Measurements from ENCODE around the gene NEB.
"Not testable (repeated sequence)": the region's sequence is repeated elsewhere in the genome, so short reads cannot be mapped to it uniquely, and the experiment has no call there.

The NEB gene

GRCh38 chr2:151707857-151708256 is 26.4 kb downstream of the NEB start:
- DNase-seq (ENCODE audit: low read depth, low spot score): no peak

GRCh38 chr2:151704480-151704961 is 29.8 kb downstream of the NEB start:
- not testable (repeated sequence) for DNase-seq (ENCODE audit: low read depth, low spot score)

- not testable (repeated sequence) for DNase-seq (ENCODE audit: low read depth, low spot score)
Measured at GRCh38 chr2:151698134-151698533, 36.1 kb downstream of the NEB start.

- DNase-seq (ENCODE audit: low read depth, low spot score): no peak
Measured at GRCh38 chr2:151695778-151696177, 38.5 kb downstream of the NEB start.

- no peak for DNase-seq (ENCODE audit: low read depth, low spot score)
Measured at GRCh38 chr2:151691631-151692030, 42.6 kb downstream of the NEB start.

GRCh38 chr2:151688719-151689118 is 45.6 kb downstream of the NEB start:
- no peak for DNase-seq (ENCODE audit: low read depth, low spot score)

- DNase-seq (ENCODE audit: low read depth, low spot score): no peak
Measured at GRCh38 chr2:151682459-151683003, 51.7 kb downstream of the NEB start.

GRCh38 chr2:151681051-151681450 is 53.2 kb downstream of the NEB start:
- no peak for DNase-seq (ENCODE audit: low read depth, low spot score)

GRCh38 chr2:151679994-151680393 is 54.3 kb downstream of the NEB start:
- no peak for DNase-seq (ENCODE audit: low read depth, low spot score)

GRCh38 chr2:151678849-151679248 is 55.4 kb downstream of the NEB start:
- no peak for DNase-seq (ENCODE audit: low read depth, low spot score)

GRCh38 chr2:151673016-151673415 is 61.3 kb downstream of the NEB start:
- DNase-seq (ENCODE audit: low read depth, low spot score): no peak

- DNase-seq (ENCODE audit: low read depth, low spot score): no peak
Measured at GRCh38 chr2:151672277-151672676, 62.0 kb downstream of the NEB start.

GRCh38 chr2:151670846-151671597 is 63.3 kb downstream of the NEB start:
- DNase-seq (ENCODE audit: low read depth, low spot score): no peak

GRCh38 chr2:151670346-151670745 is 63.9 kb downstream of the NEB start:
- DNase-seq (ENCODE audit: low read depth, low spot score): no peak

GRCh38 chr2:151669585-151670081 is 64.6 kb downstream of the NEB start:
- no peak for DNase-seq (ENCODE audit: low read depth, low spot score)

GRCh38 chr2:151668737-151669136 is 65.5 kb downstream of the NEB start:
- no peak for DNase-seq (ENCODE audit: low read depth, low spot score)

- no peak for DNase-seq (ENCODE audit: low read depth, low spot score)
Measured at GRCh38 chr2:151665959-151666358, 68.3 kb downstream of the NEB start.

- no peak for DNase-seq (ENCODE audit: low read depth, low spot score)
Measured at GRCh38 chr2:151664520-151664919, 69.8 kb downstream of the NEB start.

- no peak for DNase-seq (ENCODE audit: low read depth, low spot score)
Measured at GRCh38 chr2:151661625-151662024, 72.7 kb downstream of the NEB start.

- no peak for DNase-seq (ENCODE audit: low read depth, low spot score)
Measured at GRCh38 chr2:151658081-151658480, 76.2 kb downstream of the NEB start.

- no peak for DNase-seq (ENCODE audit: low read depth, low spot score)
Measured at GRCh38 chr2:151657667-151658076, 76.6 kb downstream of the NEB start.

- no peak for DNase-seq (ENCODE audit: low read depth, low spot score)
Measured at GRCh38 chr2:151655663-151656398, 78.4 kb downstream of the NEB start.

Measured in activated naive CD8-positive, alpha-beta T cell treated with anti-CD3 and anti-CD28 coated beads, Interleukin-2, amount 50 U/mL, for 16 hours (primary cell).